Fibroblast of pulmonary artery (primary cell): Measurements from ENCODE around the gene GPX7.
"Not testable (repeated sequence)": the region's sequence is repeated elsewhere in the genome, so short reads cannot be mapped to it uniquely, and the experiment has no call there.

Experiments used
- DNase-seq: peaks from one replicate; pipeline ENCODE4 v3.0.0-alpha.2; 2010; ENCODE audit warnings: low read depth
- H3K4me3 ChIP-seq: replicated peaks from 2 replicates; pipeline ENCODE4 v1.5.1; 2011; ENCODE audit warnings: low read depth, mild to moderate bottlenecking, control low read depth, low read length, moderate library complexity
- TF ChIP-seq, protein P1 (sequence below): IDR thresholded peaks from 2 replicates; pipeline ENCODE4 v1.5.1; 2011; ENCODE audit warnings: mild to moderate bottlenecking, control low read depth, low read length, inconsistent platforms; ENCODE audit errors: missing control alignments

The GPX7 gene

GRCh38 chr1:52574594-52574993, 27.6 kb upstream of the GPX7 start:
- H3K4me3 ChIP-seq = no peak overlapping the region
- peak; percentile 96 for DNase-seq
- TF ChIP-seq, protein P1, sequence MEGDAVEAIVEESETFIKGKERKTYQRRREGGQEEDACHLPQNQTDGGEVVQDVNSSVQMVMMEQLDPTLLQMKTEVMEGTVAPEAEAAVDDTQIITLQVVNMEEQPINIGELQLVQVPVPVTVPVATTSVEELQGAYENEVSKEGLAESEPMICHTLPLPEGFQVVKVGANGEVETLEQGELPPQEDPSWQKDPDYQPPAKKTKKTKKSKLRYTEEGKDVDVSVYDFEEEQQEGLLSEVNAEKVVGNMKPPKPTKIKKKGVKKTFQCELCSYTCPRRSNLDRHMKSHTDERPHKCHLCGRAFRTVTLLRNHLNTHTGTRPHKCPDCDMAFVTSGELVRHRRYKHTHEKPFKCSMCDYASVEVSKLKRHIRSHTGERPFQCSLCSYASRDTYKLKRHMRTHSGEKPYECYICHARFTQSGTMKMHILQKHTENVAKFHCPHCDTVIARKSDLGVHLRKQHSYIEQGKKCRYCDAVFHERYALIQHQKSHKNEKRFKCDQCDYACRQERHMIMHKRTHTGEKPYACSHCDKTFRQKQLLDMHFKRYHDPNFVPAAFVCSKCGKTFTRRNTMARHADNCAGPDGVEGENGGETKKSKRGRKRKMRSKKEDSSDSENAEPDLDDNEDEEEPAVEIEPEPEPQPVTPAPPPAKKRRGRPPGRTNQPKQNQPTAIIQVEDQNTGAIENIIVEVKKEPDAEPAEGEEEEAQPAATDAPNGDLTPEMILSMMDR = no peak

GRCh38 chr1:52576074-52576473, 26.1 kb upstream of the GPX7 start:
- DNase-seq = no peak
- H3K4me3 ChIP-seq = no peak overlapping the region
- TF ChIP-seq, protein P1 = no peak

- DNase-seq, H3K4me3 ChIP-seq: not testable (repeated sequence)
Measured at GRCh38 chr1:52578066-52578465, 24.1 kb upstream of the GPX7 start.

DNA sequence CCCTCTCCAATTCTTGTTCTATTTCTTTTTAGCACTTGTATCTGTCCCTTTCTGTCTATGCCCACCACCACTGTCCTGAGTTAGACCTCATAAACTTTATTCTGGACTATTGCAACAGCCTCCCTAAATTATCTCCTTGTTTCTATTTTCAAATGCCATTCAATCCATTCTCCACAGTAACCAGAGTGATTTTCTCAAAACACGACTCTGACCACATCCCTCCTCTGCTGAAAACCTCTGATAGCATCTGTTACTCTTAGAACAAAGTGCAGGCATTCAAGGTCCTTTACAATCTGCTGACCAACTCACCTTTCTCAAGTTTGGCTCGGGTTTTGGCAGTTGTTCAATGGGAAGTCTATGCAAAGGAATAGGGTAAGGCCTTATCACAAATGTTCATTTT, 22.8 kb upstream of the GPX7 start:
- no peak overlapping the region for H3K4me3 ChIP-seq
- DNase-seq = peak; percentile 18
- TF ChIP-seq, protein P1 = no peak

GRCh38 chr1:52580283-52580682, 21.9 kb upstream of the GPX7 start:
- H3K4me3 ChIP-seq = no peak overlapping the region
- DNase-seq = no peak
- TF ChIP-seq, protein P1 = no peak

DNA sequence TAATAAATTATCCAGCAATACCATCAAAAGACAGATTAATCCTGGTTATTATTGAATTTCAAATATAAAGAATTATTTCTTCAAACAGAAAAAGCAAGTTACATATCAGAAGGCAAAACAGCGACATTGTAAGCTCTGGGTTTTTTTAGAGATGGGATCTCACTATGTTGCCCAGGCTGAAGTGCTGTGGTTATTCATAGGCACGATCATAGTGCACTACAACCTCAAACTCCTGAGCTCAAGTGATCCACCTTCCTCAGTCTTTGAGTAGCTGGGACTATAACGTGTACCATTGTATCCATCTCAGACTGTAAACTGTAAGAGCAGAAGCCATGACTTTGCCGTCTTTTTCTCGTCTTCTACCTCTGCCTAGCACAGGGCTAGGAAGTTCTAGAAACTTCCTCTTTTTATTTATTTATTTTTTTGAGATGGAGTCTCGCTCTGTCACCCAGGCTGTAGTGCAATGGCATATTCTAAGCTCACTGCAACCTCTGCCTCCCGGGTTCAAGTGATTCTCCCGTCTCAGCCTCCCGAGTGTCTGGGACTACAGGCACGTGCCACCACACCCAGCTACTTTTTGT, 20.0 kb upstream of the GPX7 start:
- no peak for DNase-seq
- TF ChIP-seq, protein P1 = no peak
- no peak overlapping the region for H3K4me3 ChIP-seq

GRCh38 chr1:52585474-52585873, 16.7 kb upstream of the GPX7 start:
- DNase-seq = no peak
- TF ChIP-seq, protein P1 = no peak
- no peak overlapping the region for H3K4me3 ChIP-seq
